Activated T-helper 17 cell treated with anti-CD3 and anti-CD28 coated beads, Interleukin-2, amount 50 U/mL, for 72 hours (primary cell): ENCODE results near the gene KCNG3. TPM values are rescaled to one million over a fixed set of nuclear protein-coding genes. Genes with fewer than 3 reads are reported as not detected.

Source experiments
- ATAC-seq: fragments of 150-1000 bp; cut with Tn5 transposase; replicated peaks from 2 replicates; pipeline ENCODE4 v1.10.0; 2021; ENCODE audit warnings: mild to moderate bottlenecking, moderate library complexity
- H3K27ac Mint-ChIP-seq: one replicate; pipeline ENCODE4 v1.8.0; 2022; ENCODE audit warnings: mixed read lengths
- H3K27me3 Mint-ChIP-seq: one replicate; pipeline ENCODE4 v1.8.0; 2022; ENCODE audit warnings: mixed read lengths
- H3K36me3 Mint-ChIP-seq: one replicate; pipeline ENCODE4 v1.8.0; 2022; ENCODE audit warnings: low read depth, mild to moderate bottlenecking, mixed read lengths
- H3K4me1 Mint-ChIP-seq: one replicate; pipeline ENCODE4 v1.8.0; 2022; ENCODE audit warnings: mixed read lengths
- H3K4me3 Mint-ChIP-seq: one replicate; pipeline ENCODE4 v1.8.0; 2022; ENCODE audit warnings: mild to moderate bottlenecking, mixed read lengths
- H3K9me3 Mint-ChIP-seq: one replicate; pipeline ENCODE4 v1.8.0; 2022; ENCODE audit warnings: mixed read lengths
- total RNA-seq, 2 donors: library from RNA; stranded (reverse); gene quantifications; one replicate each; pipeline ENCODE4 v1.2.3, GENCODE V29; 2022

The KCNG3 gene
- total RNA-seq, 2 donors from 2014 or later, result not detected

GRCh38 chr2:42495611-42496010 lies 1.8 kb upstream of the KCNG3 start:
- no peak for ATAC-seq
- Mint-ChIP-seq H3K9me3 (no peaks in the 10 kb centered on the region), H3K27me3 (peaks cover 8% of the 10 kb centered on the region), H3K4me3 (no peak overlapping the region), H3K36me3 (no peaks in the 10 kb centered on the region), H3K27ac (no peak overlapping the region), H3K4me1 (no peaks in the 10 kb centered on the region)

- H3K36me3 Mint-ChIP-seq, result no peaks in the 10 kb centered on the region
- H3K4me1 Mint-ChIP-seq, result no peaks in the 10 kb centered on the region
- H3K9me3 Mint-ChIP-seq, result no peaks in the 10 kb centered on the region
- H3K27ac Mint-ChIP-seq, result no peak overlapping the region
- H3K27me3 Mint-ChIP-seq, result peaks cover 8% of the 10 kb centered on the region
- H3K4me3 Mint-ChIP-seq, result peak overlapping the region; percentile 83
- ATAC-seq, result no peak
Observed at GRCh38 chr2:42495234-42495581, 1.4 kb upstream of the KCNG3 start.

- ATAC-seq, result peak; percentile 72
- no peaks in the 10 kb centered on the region for H3K9me3 Mint-ChIP-seq
- H3K4me3 Mint-ChIP-seq, result peak overlapping the region; percentile 83
- H3K4me1 Mint-ChIP-seq, result no peaks in the 10 kb centered on the region
- H3K27me3 Mint-ChIP-seq, result peaks cover 8% of the 10 kb centered on the region
- no peaks in the 10 kb centered on the region for H3K36me3 Mint-ChIP-seq
- peak overlapping the region; percentile 32 for H3K27ac Mint-ChIP-seq
Observed at GRCh38 chr2:42494355-42495233, 812 bp upstream of the KCNG3 start.

DNA sequence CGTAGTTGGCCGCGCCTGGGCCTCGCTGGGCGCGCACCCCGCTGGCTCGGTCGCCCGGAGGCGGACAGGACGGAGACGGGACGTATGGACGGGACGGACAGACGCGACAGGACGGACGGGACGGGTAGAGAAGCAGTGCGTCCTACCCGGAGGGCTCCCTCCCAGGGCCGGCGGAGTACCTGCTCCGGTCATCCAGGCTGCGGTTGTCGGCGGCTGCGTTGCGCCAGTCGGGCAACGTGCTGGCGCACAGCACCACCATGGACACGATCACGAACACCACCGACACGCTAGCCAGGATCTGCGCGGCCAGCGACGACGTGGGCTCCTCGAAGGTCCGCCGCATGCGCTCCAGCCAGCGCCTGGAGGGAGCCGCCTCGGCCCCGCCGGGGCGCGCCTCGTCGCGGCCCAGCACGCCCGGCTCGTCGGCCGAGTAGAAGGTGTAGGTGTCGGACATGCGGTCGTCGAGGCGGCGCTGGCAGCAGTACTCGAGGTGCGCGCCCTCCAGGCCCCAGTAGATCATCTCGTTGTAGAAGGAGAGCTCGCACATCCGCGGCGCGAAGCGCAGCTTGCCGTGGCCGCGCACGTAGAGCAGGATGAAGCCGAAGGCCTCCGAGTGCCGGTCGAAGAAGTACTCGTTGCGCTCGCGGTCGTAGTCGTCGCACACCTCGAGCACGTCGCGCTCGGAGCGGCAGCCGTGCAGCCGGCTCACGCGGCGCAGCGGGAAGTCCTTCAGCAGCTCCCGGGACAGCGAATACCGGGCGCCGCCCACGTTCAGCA lies 903 bp downstream of the KCNG3 start:
- Mint-ChIP-seq H3K36me3 (no peaks in the 10 kb centered on the region), H3K4me1 (no peaks in the 10 kb centered on the region), H3K4me3 (peak overlapping the region; percentile 46), H3K9me3 (no peaks in the 10 kb centered on the region), H3K27me3 (peaks cover 8% of the 10 kb centered on the region), H3K27ac (no peak overlapping the region)
- ATAC-seq, result no peak

- no peak overlapping the region for H3K4me3 Mint-ChIP-seq
- ATAC-seq, result no peak
- no peaks in the 10 kb centered on the region for H3K36me3 Mint-ChIP-seq
- H3K27me3 Mint-ChIP-seq, result peaks cover 8% of the 10 kb centered on the region
- H3K9me3 Mint-ChIP-seq, result no peaks in the 10 kb centered on the region
- H3K4me1 Mint-ChIP-seq, result no peaks in the 10 kb centered on the region
- no peak overlapping the region for H3K27ac Mint-ChIP-seq
Observed at GRCh38 chr2:42488297-42488696, 5.5 kb downstream of the KCNG3 start.

DNA sequence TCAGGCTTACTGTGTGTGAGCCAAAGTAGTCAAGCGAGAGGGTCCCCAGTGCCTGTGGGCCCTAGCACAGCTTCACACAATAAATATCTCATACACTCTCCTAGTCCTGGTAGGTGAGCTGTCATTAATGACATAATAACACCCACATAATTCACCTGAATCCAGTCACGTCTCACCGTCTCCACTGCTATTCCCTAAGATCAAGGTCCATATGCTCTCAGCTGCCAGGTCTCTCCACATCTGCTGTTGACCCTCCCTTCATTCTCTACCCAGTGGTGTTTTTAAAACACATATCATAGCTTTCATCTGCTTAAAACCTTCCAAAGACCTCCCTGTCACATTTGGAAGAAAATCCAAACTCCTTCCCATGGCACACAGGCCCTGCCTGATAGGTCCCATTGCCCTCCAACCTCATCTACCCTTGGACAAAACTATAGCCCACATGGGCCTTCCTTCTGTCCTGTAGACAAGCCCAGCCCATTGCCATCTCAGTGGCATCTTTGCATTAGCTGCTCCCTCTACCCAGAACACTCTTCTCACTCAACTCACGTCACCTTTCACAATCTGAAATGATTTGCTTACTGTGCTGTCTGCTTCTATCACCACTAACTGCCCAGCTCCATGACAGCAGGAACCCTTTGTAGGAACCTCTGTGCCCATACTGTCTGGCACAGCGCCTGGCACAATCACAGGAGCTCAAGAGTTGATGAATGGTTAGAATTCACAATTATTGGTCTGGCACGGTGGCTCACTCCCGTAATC lies 7.5 kb downstream of the KCNG3 start:
- no peaks in the 10 kb centered on the region for H3K4me1 Mint-ChIP-seq
- no peak overlapping the region for H3K27ac Mint-ChIP-seq
- no peaks in the 10 kb centered on the region for H3K36me3 Mint-ChIP-seq
- H3K27me3 Mint-ChIP-seq, result peaks cover 3% of the 10 kb centered on the region
- no peaks in the 10 kb centered on the region for H3K9me3 Mint-ChIP-seq
- no peak overlapping the region for H3K4me3 Mint-ChIP-seq
- no peak for ATAC-seq

- H3K27me3 Mint-ChIP-seq, result no peaks in the 10 kb centered on the region
- H3K4me1 Mint-ChIP-seq, result no peaks in the 10 kb centered on the region
- no peak overlapping the region for H3K27ac Mint-ChIP-seq
- H3K36me3 Mint-ChIP-seq, result no peaks in the 10 kb centered on the region
- no peak overlapping the region for H3K4me3 Mint-ChIP-seq
- ATAC-seq, result no peak
- H3K9me3 Mint-ChIP-seq, result no peaks in the 10 kb centered on the region
Observed at GRCh38 chr2:42480402-42480801, 13.4 kb downstream of the KCNG3 start.

- H3K27me3 Mint-ChIP-seq, result no peaks in the 10 kb centered on the region
- no peak overlapping the region for H3K27ac Mint-ChIP-seq
- H3K4me1 Mint-ChIP-seq, result no peaks in the 10 kb centered on the region
- no peaks in the 10 kb centered on the region for H3K36me3 Mint-ChIP-seq
- no peaks in the 10 kb centered on the region for H3K9me3 Mint-ChIP-seq
- no peak overlapping the region for H3K4me3 Mint-ChIP-seq
- no peak for ATAC-seq
Observed at GRCh38 chr2:42474765-42475454, 18.9 kb downstream of the KCNG3 start.

DNA sequence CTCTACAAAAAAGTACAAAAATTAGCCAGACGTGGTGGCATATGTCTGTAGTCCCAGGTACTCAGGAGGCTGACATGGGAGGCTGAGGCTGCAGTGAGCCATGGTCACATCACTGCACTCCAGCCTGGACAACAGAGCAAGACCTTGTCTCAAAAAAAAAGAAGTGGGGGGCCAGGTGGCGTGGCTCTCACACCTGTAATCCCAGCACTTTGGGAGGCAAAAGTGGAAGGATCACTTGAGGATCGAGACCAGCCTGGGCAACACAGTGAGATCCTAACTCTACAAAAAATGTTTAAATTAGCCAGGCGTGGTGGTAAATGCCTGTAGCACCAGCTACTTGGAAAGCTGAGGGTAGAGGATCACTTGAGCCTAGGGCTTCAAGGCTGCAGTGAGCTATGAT lies 23.1 kb downstream of the KCNG3 start:
- H3K36me3 Mint-ChIP-seq, result no peaks in the 10 kb centered on the region
- ATAC-seq, result no peak
- H3K9me3 Mint-ChIP-seq, result no peaks in the 10 kb centered on the region
- no peaks in the 10 kb centered on the region for H3K4me1 Mint-ChIP-seq
- no peaks in the 10 kb centered on the region for H3K27me3 Mint-ChIP-seq
- no peak overlapping the region for H3K27ac Mint-ChIP-seq
- H3K4me3 Mint-ChIP-seq, result no peak overlapping the region

DNA sequence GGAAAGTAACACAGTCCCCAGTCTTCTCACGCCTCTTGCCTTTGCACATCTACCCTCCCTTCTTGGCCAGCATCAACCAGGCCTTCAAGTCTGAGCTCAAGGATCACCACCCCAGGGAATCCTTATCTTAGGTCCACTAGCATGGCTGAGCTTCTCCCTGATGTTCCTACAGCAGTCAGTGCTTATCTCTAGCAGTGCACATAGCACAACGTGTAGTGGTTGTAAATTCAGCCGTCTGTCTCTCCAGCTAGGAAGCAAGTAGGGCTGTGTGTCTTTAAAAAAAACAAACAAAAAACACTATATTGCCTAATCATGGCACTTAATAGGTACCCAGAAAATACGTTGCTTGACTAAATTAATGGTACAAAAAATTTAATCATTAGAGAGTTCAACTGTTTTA lies 29.2 kb downstream of the KCNG3 start:
- Mint-ChIP-seq H3K9me3 (no peaks in the 10 kb centered on the region), H3K4me3 (no peak overlapping the region), H3K27ac (no peak overlapping the region), H3K27me3 (no peaks in the 10 kb centered on the region), H3K36me3 (no peaks in the 10 kb centered on the region), H3K4me1 (no peaks in the 10 kb centered on the region)
- no peak for ATAC-seq

DNA sequence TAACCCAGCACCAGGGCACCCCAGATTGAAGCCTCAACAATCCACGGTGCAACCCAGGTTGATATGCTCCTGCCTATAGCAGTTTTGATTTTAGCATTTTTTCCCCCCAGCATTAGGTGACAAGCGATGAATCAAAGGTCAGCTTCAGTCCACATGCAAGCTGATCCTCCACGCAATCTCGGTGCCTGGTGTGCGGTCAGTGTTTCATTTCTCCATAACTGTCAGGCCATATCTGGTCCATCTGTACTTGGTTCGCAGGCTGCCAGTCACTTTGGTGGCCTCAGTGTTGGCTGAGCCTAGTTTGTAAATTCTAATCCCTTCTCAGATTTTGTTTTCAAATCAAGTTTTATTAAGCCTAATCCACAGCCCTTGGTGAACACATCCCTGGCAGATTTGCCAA lies 30.2 kb downstream of the KCNG3 start:
- H3K27me3 Mint-ChIP-seq, result no peaks in the 10 kb centered on the region
- no peak overlapping the region for H3K27ac Mint-ChIP-seq
- H3K4me3 Mint-ChIP-seq, result no peak overlapping the region
- H3K9me3 Mint-ChIP-seq, result no peaks in the 10 kb centered on the region
- no peaks in the 10 kb centered on the region for H3K36me3 Mint-ChIP-seq
- no peak for ATAC-seq
- no peaks in the 10 kb centered on the region for H3K4me1 Mint-ChIP-seq

DNA sequence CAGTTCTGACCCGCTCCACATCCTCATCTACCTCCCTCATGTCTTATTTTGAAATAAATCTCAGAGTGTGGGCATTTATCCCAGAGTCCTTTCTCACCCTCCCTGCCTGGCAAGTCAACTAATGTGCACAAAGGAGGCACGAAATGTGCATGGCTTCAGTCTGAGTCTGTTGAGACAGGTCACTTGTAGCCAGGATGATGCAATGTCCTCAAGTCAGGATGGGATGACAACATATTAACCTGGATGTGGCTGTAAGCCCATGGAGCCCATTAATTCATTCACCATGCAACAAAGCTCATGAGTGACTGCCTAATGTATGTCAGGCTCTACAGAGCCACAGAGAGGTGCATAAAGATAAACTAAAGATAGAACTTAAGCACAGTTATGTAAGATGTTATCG lies 34.5 kb downstream of the KCNG3 start:
- no peaks in the 10 kb centered on the region for H3K4me1 Mint-ChIP-seq

GRCh38 chr2:42458396-42458795 lies 35.4 kb downstream of the KCNG3 start:
- ATAC-seq, result no peak
- Mint-ChIP-seq H3K4me1 (no peaks in the 10 kb centered on the region), H3K4me3 (no peak overlapping the region), H3K27ac (no peak overlapping the region), H3K27me3 (no peaks in the 10 kb centered on the region), H3K9me3 (no peaks in the 10 kb centered on the region), H3K36me3 (no peaks in the 10 kb centered on the region)

More for the DNA sequence above, 34.5 kb downstream of the KCNG3 start:
- no peak overlapping the region for H3K27ac Mint-ChIP-seq
- no peaks in the 10 kb centered on the region for H3K9me3 Mint-ChIP-seq
- no peaks in the 10 kb centered on the region for H3K27me3 Mint-ChIP-seq
- H3K36me3 Mint-ChIP-seq, result no peaks in the 10 kb centered on the region
- no peak overlapping the region for H3K4me3 Mint-ChIP-seq
- no peak for ATAC-seq

GRCh38 chr2:42457011-42457410 lies 36.8 kb downstream of the KCNG3 start:
- no peak overlapping the region for H3K4me3 Mint-ChIP-seq
- ATAC-seq, result no peak
- H3K27me3 Mint-ChIP-seq, result no peaks in the 10 kb centered on the region
- no peak overlapping the region for H3K27ac Mint-ChIP-seq
- no peaks in the 10 kb centered on the region for H3K9me3 Mint-ChIP-seq
- H3K4me1 Mint-ChIP-seq, result no peaks in the 10 kb centered on the region
- H3K36me3 Mint-ChIP-seq, result no peaks in the 10 kb centered on the region
